GM23338 (cell line): ENCODE measurements around the gene CCSER2. TPM values are rescaled to one million over a fixed set of nuclear protein-coding genes. Genes with fewer than 3 reads are reported as not detected.

Experiments
- ATAC-seq: fragments of 200-7000 bp; cut with Tn5 transposase; 3 replicates; pipeline ENCODE4 v1.9.1; 2020
- DNase-seq: peaks from one replicate; pipeline ENCODE4 v3.0.0-alpha.2; 2015; ENCODE audit warnings: low spot score
- H2AFZ ChIP-seq: fragments of 200-600 bp; sonication (generic); 2 replicates; pipeline ENCODE4 v1.8.0; 2016; ENCODE audit warnings: antibody characterized with exemption, mild to moderate bottlenecking, moderate library complexity
- H3F3A ChIP-seq: fragments of 200-600 bp; sonication (generic); replicated peaks from 2 replicates; pipeline ENCODE4 v1.8.0; 2017; ENCODE audit warnings: antibody characterized with exemption, mixed run types, low read depth
- H3K27ac ChIP-seq: fragments of 200-600 bp; sonication (generic); 2 replicates; pipeline ENCODE4 v1.6.1; 2016; ENCODE audit warnings: low read depth
- H3K27me3 ChIP-seq: fragments of 200-600 bp; sonication (generic); 2 replicates; pipeline ENCODE4 v1.8.0; 2016; ENCODE audit warnings: mild to moderate bottlenecking, mixed run types, moderate library complexity; ENCODE audit not compliant: insufficient read depth
- H3K36me3 ChIP-seq: fragments of 200-600 bp; sonication (generic); 2 replicates; pipeline ENCODE4 v1.8.0; 2016; ENCODE audit warnings: mild to moderate bottlenecking; ENCODE audit not compliant: insufficient read depth
- H3K4me1 ChIP-seq: fragments of 200-600 bp; sonication (generic); 2 replicates; pipeline ENCODE4 v1.8.0; 2016; ENCODE audit warnings: mild to moderate bottlenecking, moderate library complexity; ENCODE audit not compliant: insufficient read depth
- H3K4me2 ChIP-seq: fragments of 200-600 bp; sonication (generic); 2 replicates; pipeline ENCODE4 v1.7.1; 2017; ENCODE audit warnings: mixed run types
- H3K4me3 ChIP-seq: fragments of 200-600 bp; sonication (generic); 2 replicates; pipeline ENCODE4 v1.6.1; 2016; ENCODE audit warnings: mixed run types
- H3K79me2 ChIP-seq: fragments of 200-600 bp; sonication (generic); replicated peaks from 2 replicates; pipeline ENCODE4 v1.8.0; 2017; ENCODE audit warnings: mild to moderate bottlenecking; ENCODE audit not compliant: insufficient read depth
- H3K9me2 ChIP-seq: fragments of 200-600 bp; sonication (generic); 2 replicates; pipeline ENCODE4 v1.8.0; 2017; ENCODE audit not compliant: insufficient read depth
- H4K20me1 ChIP-seq: fragments of 200-600 bp; sonication (generic); replicated peaks from 2 replicates; pipeline ENCODE4 v1.8.0; 2017; ENCODE audit warnings: mild to moderate bottlenecking; ENCODE audit not compliant: insufficient read depth
- H3K27ac Mint-ChIP-seq: 2 replicates; pipeline ENCODE4 v1.8.0; 2020; ENCODE audit warnings: inconsistent platforms, mild to moderate bottlenecking, moderate library complexity, mixed read lengths
- H3K27me3 Mint-ChIP-seq: 3 replicates; pipeline ENCODE4 v1.8.0; 2022; ENCODE audit warnings: low read depth, mild to moderate bottlenecking, moderate library complexity, mixed read lengths, inconsistent platforms; ENCODE audit not compliant: insufficient read depth, poor library complexity
- H3K36me3 Mint-ChIP-seq: 3 replicates; pipeline ENCODE4 v1.8.0; 2021; ENCODE audit warnings: low read depth, mild to moderate bottlenecking, inconsistent platforms, moderate library complexity, mixed read lengths
- H3K4me1 Mint-ChIP-seq: 3 replicates; pipeline ENCODE4 v1.8.0; 2020; ENCODE audit warnings: mild to moderate bottlenecking, inconsistent platforms, mixed read lengths
- H3K4me3 Mint-ChIP-seq: 3 replicates; pipeline ENCODE4 v1.8.0; 2021; ENCODE audit warnings: moderate library complexity, mild to moderate bottlenecking, inconsistent platforms, mixed read lengths
- H3K9me3 Mint-ChIP-seq: 3 replicates; pipeline ENCODE4 v1.8.0; 2020; ENCODE audit warnings: moderate library complexity, mild to moderate bottlenecking, inconsistent platforms, mixed read lengths
- CREB1 ChIP-seq: fragments of 250-450 bp; sonication (Bioruptor Pico); IDR thresholded peaks from 2 replicates; pipeline ENCODE4 v1.5.0; 2020; ENCODE audit warnings: low read depth, mild to moderate bottlenecking, moderate library complexity
- CTCF ChIP-seq, 2 experiments: fragments of 200-600 bp in 1 of 2; sonication (generic) in 1 of 2; conservative IDR thresholded peaks; 2 replicates each; pipeline versions ENCODE4 v1.5.1 to v1.6.1; 2016 to 2017; ENCODE audit warnings: antibody characterized with exemption in 2 of 2, low read depth in 2 of 2, mild to moderate bottlenecking in 2 of 2, moderate library complexity in 1 of 2
- ETS1 ChIP-seq: IDR thresholded peaks from 2 replicates; pipeline ENCODE4 v1.6.1; 2016; ENCODE audit warnings: antibody characterized with exemption
- EZH2 ChIP-seq: fragments of 200-600 bp; sonication (generic); IDR thresholded peaks from one replicate; pipeline ENCODE4 v1.8.0; 2017; ENCODE audit warnings: antibody characterized with exemption, mild to moderate bottlenecking, low read depth; ENCODE audit not compliant: unreplicated experiment
- EZH2phosphoT487 ChIP-seq: fragments of 200-600 bp; sonication (generic); IDR thresholded peaks from one replicate; pipeline ENCODE4 v1.8.1; 2018; ENCODE audit warnings: antibody characterized with exemption; ENCODE audit not compliant: unreplicated experiment
- JUNB ChIP-seq: IDR thresholded peaks from one replicate; pipeline ENCODE4 v1.6.1; 2016; ENCODE audit warnings: antibody characterized with exemption; ENCODE audit not compliant: unreplicated experiment
- NANOG ChIP-seq: IDR thresholded peaks from 2 replicates; pipeline ENCODE4 v1.6.1; 2016; ENCODE audit warnings: antibody characterized with exemption, borderline replicate concordance
- POLR2AphosphoS5 ChIP-seq: IDR thresholded peaks from 2 replicates; pipeline ENCODE4 v1.6.1; 2016; ENCODE audit warnings: antibody characterized with exemption, low read depth
- REST ChIP-seq: IDR thresholded peaks from one replicate; pipeline ENCODE4 v1.6.1; 2018; ENCODE audit warnings: antibody characterized with exemption; ENCODE audit not compliant: unreplicated experiment
- STAT1 ChIP-seq: IDR thresholded peaks from one replicate; pipeline ENCODE4 v1.6.1; 2016; ENCODE audit warnings: antibody characterized with exemption; ENCODE audit not compliant: unreplicated experiment
- ZNF114 ChIP-seq: fragments of 250-450 bp; sonication (Bioruptor Pico); IDR thresholded peaks from 2 replicates; pipeline ENCODE4 v1.5.0; 2020; ENCODE audit warnings: mild to moderate bottlenecking, moderate library complexity
- ZNF331 ChIP-seq: fragments of 250-450 bp; sonication (Bioruptor Pico); IDR thresholded peaks from 2 replicates; pipeline ENCODE4 v1.5.0; 2020; ENCODE audit warnings: low read depth, mild to moderate bottlenecking, moderate library complexity
- ZNF462 ChIP-seq: fragments of 250-450 bp; sonication (Bioruptor Pico); IDR thresholded peaks from 2 replicates; pipeline ENCODE4 v1.5.0; 2020; ENCODE audit warnings: mild to moderate bottlenecking, moderate library complexity
- polyA plus RNA-seq: library from polyadenylated mRNA; unstranded; fragments of >200 nt; fragmentation: Nextera tagmentation; extraction: Ambion mirVana; gene quantifications from 2 replicates; pipeline ENCODE4 v1.2.1, GENCODE V29; 2016
- total RNA-seq: library from RNA; depleted of rRNA; stranded (reverse); fragments of >200 nt; shearing (Covaris generic); gene quantifications from 2 replicates; pipeline ENCODE4 v1.2.3, GENCODE V29; 2014

CCSER2 gene
- total and polyA plus RNA-seq, 2 experiments from 2014 or later = 30.6 to 37.2 TPM

DNA sequence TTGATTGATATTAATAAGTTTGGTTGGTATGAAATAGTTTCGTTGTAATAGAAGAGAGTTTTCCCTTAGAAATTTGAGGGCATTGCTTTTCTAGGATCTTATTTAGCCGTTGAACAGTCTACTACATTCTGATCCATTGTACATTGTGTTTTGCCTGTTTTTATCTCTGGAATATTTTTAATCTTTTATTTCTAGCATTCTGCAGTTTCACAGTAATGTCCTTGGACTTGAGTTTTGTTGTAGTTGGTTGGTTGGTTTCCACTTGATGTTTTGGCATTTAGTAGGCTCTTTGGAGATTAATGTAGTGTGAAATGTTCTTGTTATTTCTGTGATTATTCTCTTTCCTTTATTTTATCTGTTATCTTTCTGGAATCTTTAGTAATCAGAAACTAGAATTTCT, 112.4 kb downstream of the CCSER2 start:
- Histone ChIP-seq H3K27me3 (no peaks in the 10 kb centered on the region), H3K27ac (no peak overlapping the region), H3K79me2 (no peaks in the 10 kb centered on the region), H3K4me3 (no peak overlapping the region), H3K9me2 (no peaks in the 10 kb centered on the region), H3K4me2 (no peak overlapping the region), H3F3A (no peaks in the 10 kb centered on the region), H3K4me1 (no peaks in the 10 kb centered on the region), H4K20me1 (no peaks in the 10 kb centered on the region; the same call in 1 of the 2 replicates), H2AFZ (no peak overlapping the region), H3K36me3 (no peaks in the 10 kb centered on the region)
- ATAC-seq = no peak
- H3K27me3 Mint-ChIP-seq = no peaks in the 10 kb centered on the region
- peaks cover 21% of the 10 kb centered on the region for H3K36me3 Mint-ChIP-seq
- no peak overlapping the region for H3K4me3 Mint-ChIP-seq
- DNase-seq = no peak
- no peak for TF ChIP-seq ZNF462 (CRISPR knock-in tag)
- TF ChIP-seq EZH2 = no peak
- no peak for TF ChIP-seq POLR2AphosphoS5
- TF ChIP-seq REST = no peak
- no peak for TF ChIP-seq ZNF114 (CRISPR knock-in tag)
- TF ChIP-seq JUNB = no peak
- no peak for TF ChIP-seq CTCF (conservative IDR thresholded peaks at IDR 0.05; ENCODE audit: low read depth in 2 of 2)
- no peak for TF ChIP-seq STAT1
- TF ChIP-seq NANOG = no peak
- no peak for TF ChIP-seq ZNF331 (CRISPR knock-in tag)
- no peak for TF ChIP-seq EZH2phosphoT487
- no peak for TF ChIP-seq ETS1
- TF ChIP-seq CREB1 (CRISPR knock-in tag) = no peak
- no peaks in the 10 kb centered on the region for H3K4me1 Mint-ChIP-seq
- H3K27ac Mint-ChIP-seq = no peak overlapping the region
- H3K9me3 Mint-ChIP-seq = peaks cover 5% of the 10 kb centered on the region; the same call in 1 of the 3 replicates
